ENCODE data around the gene TOMM22. TPM values are rescaled to one million over a fixed set of nuclear protein-coding genes. Genes with fewer than 3 reads are reported as not detected.
A peak's percentile ranks its signal among the peaks of the same experiment; 100 is the strongest.

TOMM22 gene
- total RNA-seq, 1 experiment from 2014 or later, result 113 TPM

- Mint-ChIP-seq H3K27ac (ENCODE audit: unreplicated experiment) (peak overlapping the region; percentile 100), H3K36me3 (ENCODE audit: insufficient read depth, unreplicated experiment) (peaks cover 78% of the 10 kb centered on the region), H3K27me3 (ENCODE audit: insufficient read depth, unreplicated experiment) (no peaks in the 10 kb centered on the region), H3K4me3 (ENCODE audit: unreplicated experiment) (peak overlapping the region; percentile 87), H3K4me1 (ENCODE audit: low read depth, unreplicated experiment) (peaks cover 37% of the 10 kb centered on the region), H3K9me3 (ENCODE audit: unreplicated experiment) (no peaks in the 10 kb centered on the region)
- intact Hi-C loops (cut with micrococcal nuclease; ENCODE audit: unreplicated experiment), result no loop called here
- no peak for TF ChIP-seq CTCF (IDR thresholded peaks at IDR 0.05; ENCODE audit: insufficient read depth in 1 of 2, low read depth in 1 of 2, low read length in 1 of 2, severe bottlenecking in 1 of 2, unreplicated experiment in 1 of 2)
- BruUV-seq (replicated peaks), result TSS peak; percentile 18
- DNase-seq, result peak; percentile 64 to 69
- Histone ChIP-seq H3K4me1 (peaks cover 59% of the 10 kb centered on the region), H3K36me3 (ENCODE audit: control insufficient read depth, insufficient read depth, low read length) (peaks cover 6% of the 10 kb centered on the region; the same call in 1 of the 2 replicates), H3K9me3 (no peaks in the 10 kb centered on the region), H3K27me3 (replicated peaks; ENCODE audit: control insufficient read depth, insufficient read depth, low read length) (no peaks in the 10 kb centered on the region), H3K4me3 (ENCODE audit: low read depth, low read length) (peak overlapping the region; percentile 22)
- POLR2A ChIA-PET, result interaction anchor here (0.7 to 1.9 kb wide), 4 partner anchors 8 to 16 kb away, joined by 4 to 17 read pairs (median 10); partner anchors contain the start of genes GTPBP1 and TOMM22
- CTCF ChIA-PET, result interaction anchor here (1.1 to 1.5 kb wide), 2 partner anchors 16 to 27 kb away, joined by 4 to 7 read pairs; partner anchors contain the start of gene TOMM22
Observed at GRCh38 chr22:38697425-38698089, 15.8 kb downstream of the TOMM22 start.

GRCh38 chr22:38698407-38699094 lies 16.8 kb downstream of the TOMM22 start:
- intact Hi-C loops (cut with micrococcal nuclease; ENCODE audit: unreplicated experiment), result no loop called here
- TF ChIP-seq CTCF (IDR thresholded peaks at IDR 0.05; ENCODE audit: insufficient read depth in 1 of 2, low read depth in 1 of 2, low read length in 1 of 2, severe bottlenecking in 1 of 2, unreplicated experiment in 1 of 2), result no peak
- peak overlapping the region; percentile 87 for H3K4me3 Mint-ChIP-seq (ENCODE audit: unreplicated experiment)
- no peak for DNase-seq
- no peaks in the 10 kb centered on the region for H3K9me3 Mint-ChIP-seq (ENCODE audit: unreplicated experiment)
- ChIA-PET CTCF (interaction anchor here (1.9 kb wide), 1 partner anchor 17 kb away, joined by 8 read pairs; the partner anchor contains the start of gene TOMM22), POLR2A (interaction anchor here (1.1 to 1.9 kb wide), 2 partner anchors 9 to 17 kb away, joined by 4 to 14 read pairs; partner anchors contain the start of gene TOMM22)
- Histone ChIP-seq H3K4me1 (peaks cover 51% of the 10 kb centered on the region), H3K9me3 (no peaks in the 10 kb centered on the region), H3K4me3 (ENCODE audit: low read depth, low read length) (peak overlapping the region; percentile 88), H3K27me3 (replicated peaks; ENCODE audit: control insufficient read depth, insufficient read depth, low read length) (no peaks in the 10 kb centered on the region), H3K36me3 (ENCODE audit: control insufficient read depth, insufficient read depth, low read length) (peaks cover 2% of the 10 kb centered on the region; the same call in 1 of the 2 replicates)
- no peaks in the 10 kb centered on the region for H3K27me3 Mint-ChIP-seq (ENCODE audit: insufficient read depth, unreplicated experiment)
- peak overlapping the region; percentile 100 for H3K27ac Mint-ChIP-seq (ENCODE audit: unreplicated experiment)
- H3K4me1 Mint-ChIP-seq (ENCODE audit: low read depth, unreplicated experiment), result peaks cover 30% of the 10 kb centered on the region
- no TSS peak for BruUV-seq (replicated peaks)
- peaks cover 69% of the 10 kb centered on the region for H3K36me3 Mint-ChIP-seq (ENCODE audit: insufficient read depth, unreplicated experiment)

GRCh38 chr22:38699143-38699542 lies 17.4 kb downstream of the TOMM22 start:
- Histone ChIP-seq H3K36me3 (ENCODE audit: control insufficient read depth, insufficient read depth, low read length) (peaks cover 2% of the 10 kb centered on the region; the same call in 1 of the 2 replicates), H3K9me3 (no peaks in the 10 kb centered on the region), H3K4me1 (peaks cover 45% of the 10 kb centered on the region), H3K4me3 (ENCODE audit: low read depth, low read length) (peak overlapping the region; percentile 88), H3K27me3 (replicated peaks; ENCODE audit: control insufficient read depth, insufficient read depth, low read length) (no peaks in the 10 kb centered on the region)
- intact Hi-C loops (cut with micrococcal nuclease; ENCODE audit: unreplicated experiment), result no loop called here
- H3K36me3 Mint-ChIP-seq (ENCODE audit: insufficient read depth, unreplicated experiment), result peaks cover 64% of the 10 kb centered on the region
- H3K9me3 Mint-ChIP-seq (ENCODE audit: unreplicated experiment), result no peaks in the 10 kb centered on the region
- H3K4me3 Mint-ChIP-seq (ENCODE audit: unreplicated experiment), result peak overlapping the region; percentile 87
- ChIA-PET POLR2A (interaction anchor here (1.0 kb wide), 1 partner anchor 17 kb away, joined by 9 read pairs; the partner anchor contains the start of gene TOMM22), CTCF (interaction anchor here (1.9 kb wide), 1 partner anchor 17 kb away, joined by 8 read pairs; the partner anchor contains the start of gene TOMM22)
- no peak for DNase-seq
- BruUV-seq (replicated peaks), result no TSS peak
- no peaks in the 10 kb centered on the region for H3K27me3 Mint-ChIP-seq (ENCODE audit: insufficient read depth, unreplicated experiment)
- TF ChIP-seq CTCF (IDR thresholded peaks at IDR 0.05; ENCODE audit: insufficient read depth in 1 of 2, low read depth in 1 of 2, low read length in 1 of 2, severe bottlenecking in 1 of 2, unreplicated experiment in 1 of 2), result no peak
- peaks cover 25% of the 10 kb centered on the region for H3K4me1 Mint-ChIP-seq (ENCODE audit: low read depth, unreplicated experiment)
- H3K27ac Mint-ChIP-seq (ENCODE audit: unreplicated experiment), result peak overlapping the region; percentile 100

Data from Caco-2 (cell line).